Panc1 (cell line): ENCODE measurements around the gene STK32C. TPM values are rescaled to one million over a fixed set of nuclear protein-coding genes. Genes with fewer than 3 reads are reported as not detected.

ENCODE experiments used
- ATAC-seq: fragments of 200-7000 bp; cut with Tn5 transposase; 2 replicates; pipeline ENCODE4 v1.9.1; 2020; ENCODE audit warnings: mild to moderate bottlenecking, moderate library complexity
- BruUV-seq: library from RNA; stranded (reverse); fragments of 400-500 nt; replicated peaks from 2 replicates; lab custom pipeline; 2021; lab: Mats Ljungman, UMichigan
- CTCF ChIA-PET: fragments of 300-600 bp; sonication (Branson Sonifier 250); formaldehyde crosslinking; loops from one replicate; lab custom pipeline; 2022; ENCODE audit warnings: antibody characterized with exemption; lab: Charles Lee
- POLR2A ChIA-PET: fragments of 300-600 bp; sonication (Branson Sonifier 250); formaldehyde crosslinking; loops from one replicate; lab custom pipeline; 2022; ENCODE audit warnings: antibody characterized with exemption; lab: Charles Lee
- DNase-seq: peaks from one replicate; pipeline ENCODE4 v3.0.0-alpha.2; 2010; ENCODE audit warnings: low read depth, low spot score
- H3K27ac ChIP-seq: 2 replicates; pipeline ENCODE4 v1.5.1; 2011; ENCODE audit warnings: mild to moderate bottlenecking, low read length, inconsistent platforms
- H3K27me3 ChIP-seq: fragments of 200-500 bp; sonication (Bioruptor generic); 2 replicates; pipeline ENCODE4 v1.6.0; 2014; ENCODE audit warnings: low read length, inconsistent platforms; ENCODE audit not compliant: control insufficient read depth, insufficient read depth
- H3K36me3 ChIP-seq: fragments of 200-500 bp; sonication (Bioruptor generic); 2 replicates; pipeline ENCODE4 v1.5.1; 2014; ENCODE audit warnings: inconsistent platforms, mild to moderate bottlenecking, low read length, moderate library complexity; ENCODE audit not compliant: control insufficient read depth, insufficient read depth
- H3K4me1 ChIP-seq: 2 replicates; pipeline ENCODE4 v1.5.1; 2011; ENCODE audit warnings: inconsistent platforms, mild to moderate bottlenecking, low read length, moderate library complexity; ENCODE audit not compliant: control insufficient read depth, insufficient read depth
- H3K4me3 ChIP-seq, 2 experiments: 2 replicates each; pipeline ENCODE4 v1.5.1; 2011 to 2012; ENCODE audit warnings: low read depth in 2 of 2, low read length in 2 of 2, mild to moderate bottlenecking in 2 of 2, inconsistent platforms in 1 of 2, moderate library complexity in 1 of 2
- H3K9me3 ChIP-seq: fragments of 200-500 bp; sonication (Bioruptor generic); 2 replicates; pipeline ENCODE4 v1.5.1; 2014; ENCODE audit warnings: low read depth, mild to moderate bottlenecking, inconsistent platforms, low read length, moderate library complexity; ENCODE audit not compliant: control insufficient read depth, insufficient read depth
- CTCF ChIP-seq: fragments of 450-650 bp; IDR thresholded peaks from 2 replicates; pipeline ENCODE4 v1.5.1; 2017; ENCODE audit warnings: mild to moderate bottlenecking
- POLR2AphosphoS5 ChIP-seq: IDR thresholded peaks from 2 replicates; pipeline ENCODE4 v1.6.1; 2012; ENCODE audit warnings: mild to moderate bottlenecking, low read depth, low read length, moderate library complexity
- REST ChIP-seq, 2 experiments: IDR thresholded peaks; 2 replicates each; pipeline ENCODE4 v1.6.1; 2011 to 2012; ENCODE audit warnings: low read depth in 2 of 2, control low read depth in 1 of 2, low read length in 1 of 2, mild to moderate bottlenecking in 1 of 2, moderate library complexity in 1 of 2; ENCODE audit not compliant: insufficient read depth in 1 of 2
- SIN3A ChIP-seq: IDR thresholded peaks from 2 replicates; pipeline ENCODE4 v1.6.1; 2012; ENCODE audit warnings: low read depth, mild to moderate bottlenecking, low read length, moderate library complexity, borderline replicate concordance; ENCODE audit not compliant: insufficient read depth
- TCF7L2 ChIP-seq: IDR thresholded peaks from 2 replicates; pipeline ENCODE4 v1.6.1; 2011; ENCODE audit warnings: mild to moderate bottlenecking, low read depth, low read length, inconsistent platforms
- in situ Hi-C: cut with HindIII; loops from 2 replicates; pipeline ENCODE4 v1.10.0; 2016; ENCODE audit warnings: low sequenced_read_pairs, low pct_unique_long_range_greater_than_20kb
- intact Hi-C: fragments of 100-400 bp; cut with micrococcal nuclease; formaldehyde crosslinking; loops from one replicate; pipeline ENCODE4 v1.10.0; 2022; ENCODE audit not compliant: unreplicated experiment
- total RNA-seq: library from RNA; stranded (reverse); gene quantifications from one replicate; pipeline ENCODE4 v1.2.1, GENCODE V29; 2021; ENCODE audit not compliant: unreplicated experiment

The STK32C gene
- total RNA-seq, 1 experiment from 2014 or later: 53.7 TPM

GRCh38 chr10:132209130-132209529, 98.6 kb downstream of the STK32C start:
- Histone ChIP-seq H3K27me3 (no peaks in the 10 kb centered on the region), H3K4me1 (no peaks in the 10 kb centered on the region), H3K27ac (no peak overlapping the region), H3K4me3 (no peak overlapping the region), H3K9me3 (no peaks in the 10 kb centered on the region), H3K36me3 (no peaks in the 10 kb centered on the region)
- TF ChIP-seq POLR2AphosphoS5 (no peak), SIN3A (no peak), REST (IDR thresholded peaks at IDR 0.05; ENCODE audit: insufficient read depth in 1 of 2, low read depth in 2 of 2, low read length in 1 of 2) (no peak), TCF7L2 (no peak), CTCF (no peak)
- BruUV-seq: no TSS peak
- ChIA-PET CTCF (no interaction called here), POLR2A (no interaction called here)
- DNase-seq (no peak), ATAC-seq (no peak)
- intact Hi-C loops (no loop called here), in situ Hi-C loops (no loop called here)

GRCh38 chr10:132208462-132209050, 99.2 kb downstream of the STK32C start:
- DNase-seq (no peak), ATAC-seq (no peak)
- in situ Hi-C loops: no loop called here
- CTCF ChIA-PET: no interaction called here
- Histone ChIP-seq H3K27me3 (no peaks in the 10 kb centered on the region), H3K36me3 (no peaks in the 10 kb centered on the region), H3K4me3 (no peak overlapping the region), H3K4me1 (no peaks in the 10 kb centered on the region), H3K27ac (no peak overlapping the region), H3K9me3 (no peaks in the 10 kb centered on the region)
- POLR2A ChIA-PET: no interaction called here
- TF ChIP-seq TCF7L2 (no peak), CTCF (no peak), POLR2AphosphoS5 (no peak), REST (IDR thresholded peaks at IDR 0.05; ENCODE audit: insufficient read depth in 1 of 2, low read depth in 2 of 2, low read length in 1 of 2) (no peak), SIN3A (no peak)
- no TSS peak for BruUV-seq
- intact Hi-C loops: no loop called here
